ENCODE results near the gene PCDHGA4.
"Not testable (repeated sequence)": the region's sequence is repeated elsewhere in the genome, so short reads cannot be mapped to it uniquely, and the experiment has no call there.

The PCDHGA4 gene

GRCh38 chr5:141384471-141385267, 29.8 kb downstream of the PCDHGA4 start:
- DNase-seq (ENCODE audit: low spot score): no peak

GRCh38 chr5:141387557-141388311, 32.9 kb downstream of the PCDHGA4 start, which contains the start of gene PCDHGB4:
Gene PCDHGB4 (plus strand): TSS chr5:141387698. CDS start chr5:141387885, 187 bp downstream.
- DNase-seq (ENCODE audit: low spot score): peak; percentile 22

GRCh38 chr5:141388661-141389060, 33.8 kb downstream of the PCDHGA4 start:
- DNase-seq (ENCODE audit: low spot score): no peak

- no peak for DNase-seq (ENCODE audit: low spot score)
Measured at GRCh38 chr5:141389153-141390042, 34.6 kb downstream of the PCDHGA4 start.

GRCh38 chr5:141392429-141393198, 37.8 kb downstream of the PCDHGA4 start, which contains the start of gene PCDHGA8:
Gene PCDHGA8 (plus strand): TSS chr5:141392633. CDS start chr5:141392814, 181 bp downstream.
- no peak for DNase-seq (ENCODE audit: low spot score)

- DNase-seq (ENCODE audit: low spot score): no peak
Measured at GRCh38 chr5:141393267-141393666, 38.4 kb downstream of the PCDHGA4 start.

GRCh38 chr5:141394401-141395187, 39.8 kb downstream of the PCDHGA4 start:
- DNase-seq (ENCODE audit: low spot score): not testable (repeated sequence)

GRCh38 chr5:141397756-141398551, 43.1 kb downstream of the PCDHGA4 start, which contains the start of gene PCDHGB5:
Gene PCDHGB5 (plus strand): TSS chr5:141397947. CDS start chr5:141398128, 181 bp downstream.
- peak; percentile 35 for DNase-seq (ENCODE audit: low spot score)

GRCh38 chr5:141398608-141399007, 43.8 kb downstream of the PCDHGA4 start:
- no peak for DNase-seq (ENCODE audit: low spot score)

- DNase-seq (ENCODE audit: low spot score): no peak
Measured at GRCh38 chr5:141399555-141400258, 44.9 kb downstream of the PCDHGA4 start.

- DNase-seq (ENCODE audit: low spot score): no peak
Measured at GRCh38 chr5:141402553-141403243, 47.9 kb downstream of the PCDHGA4 start, which contains the start of gene PCDHGA9. Gene PCDHGA9 (plus strand): TSS chr5:141402778. CDS start chr5:141402953, 175 bp downstream.

- DNase-seq (ENCODE audit: low spot score): no peak
Measured at GRCh38 chr5:141403387-141403786, 48.6 kb downstream of the PCDHGA4 start.

Data from CD4-positive, alpha-beta T cell treated with Interleukin-2 at 100 ng/mL for 4 hours (primary cell).